Mucosa of descending colon (tissue), 3 donors: Measurements from ENCODE around the gene DLGAP4. TPM values are rescaled to one million over a fixed set of nuclear protein-coding genes. Genes with fewer than 3 reads are reported as not detected.

Experiments
- ATAC-seq: fragments of 200-7000 bp; cut with Tn5 transposase; one replicate; pipeline ENCODE4 v1.9.1; 2020; ENCODE audit warnings: mild to moderate bottlenecking, moderate library complexity
- DNase-seq, 3 donors: peaks; one replicate each; pipeline ENCODE4 v3.0.0-alpha.2; 2020
- H3K36me3 ChIP-seq: fragments of 200-600 bp; one replicate; pipeline ENCODE4 v1.8.0; 2021; ENCODE audit warnings: low read depth, mild to moderate bottlenecking
- H3K4me1 ChIP-seq: fragments of 200-600 bp; one replicate; pipeline ENCODE4 v1.8.0; 2021; ENCODE audit warnings: low read depth, mild to moderate bottlenecking
- H3K4me3 ChIP-seq: fragments of 200-600 bp; one replicate; pipeline ENCODE4 v1.8.0; 2021; ENCODE audit warnings: mild to moderate bottlenecking
- H3K9me3 ChIP-seq: fragments of 200-600 bp; one replicate; pipeline ENCODE4 v1.8.0; 2021; ENCODE audit warnings: mild to moderate bottlenecking
- intact Hi-C, 2 donors: fragments of 100-400 bp; cut with DNase I in 1 of 2; cut with micrococcal nuclease in 1 of 2; formaldehyde crosslinking; loops; one replicate each; pipeline versions ENCODE4 v1.11.0 to v1.11.1; 2022; cut with DNase I, micrococcal nuclease
- total RNA-seq, 3 donors: library from RNA; stranded (reverse); fragmentation: NEBNext Ultra II Directional in 2 of 3; extraction: Animal tissue kit (Norgen Biotek cat#: 25700) in 2 of 3; gene quantifications; one replicate each; pipeline versions ENCODE4 v1.2.1 to v1.2.4, GENCODE V29; 2021 to 2023
- TF ChIP-seq, protein P1 (sequence below): fragments of 200-600 bp; IDR thresholded peaks from one replicate; pipeline ENCODE4 v1.8.0; 2022; ENCODE audit warnings: antibody characterized with exemption, mild to moderate bottlenecking
- donor health status: DM: no; HTN: no; CAD: no; lungs with moderate emphysema.
- donor health status: DM: no; HTN: no; CAD: no.
- donor health status: DM: no; HTN: yes; CAD: no.

Gene DLGAP4
- total RNA-seq, 3 donors from 2014 or later = 40.0 to 66.3 (median 43.5) TPM

DNA sequence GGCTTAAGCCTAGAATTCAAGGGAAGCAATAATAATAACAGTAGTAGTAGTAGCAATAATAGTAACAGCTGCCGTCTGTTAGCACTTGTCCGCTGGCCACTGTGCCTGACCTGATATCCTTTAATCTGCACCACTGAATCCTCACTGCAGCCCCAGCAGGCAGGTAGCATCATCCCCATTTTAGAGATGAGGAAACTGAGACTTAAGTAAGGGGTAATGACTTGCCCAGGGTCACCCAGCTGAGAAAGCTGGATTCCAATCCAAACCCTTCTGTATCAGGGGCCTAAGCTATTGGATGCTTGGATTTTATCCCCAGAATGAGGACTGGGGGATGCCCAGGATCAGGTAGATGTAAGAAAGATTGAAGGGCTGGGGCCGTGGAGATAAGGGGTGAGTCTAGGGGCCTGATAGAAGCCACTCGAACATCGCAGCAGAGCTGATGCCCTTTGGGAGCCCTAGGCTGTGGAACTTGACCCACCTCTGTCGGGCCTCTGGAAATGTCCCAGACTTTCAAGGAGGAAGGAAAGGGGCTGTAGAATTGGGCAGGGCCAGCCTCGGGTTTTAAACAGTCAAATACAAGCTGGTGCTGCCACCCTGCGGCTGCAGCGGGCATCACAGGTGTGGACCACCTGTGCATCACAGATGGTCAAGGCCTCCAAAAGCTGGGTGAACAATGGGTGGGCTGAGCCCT, 133.0 kb downstream of the DLGAP4 start:
- TF ChIP-seq, protein P1, sequence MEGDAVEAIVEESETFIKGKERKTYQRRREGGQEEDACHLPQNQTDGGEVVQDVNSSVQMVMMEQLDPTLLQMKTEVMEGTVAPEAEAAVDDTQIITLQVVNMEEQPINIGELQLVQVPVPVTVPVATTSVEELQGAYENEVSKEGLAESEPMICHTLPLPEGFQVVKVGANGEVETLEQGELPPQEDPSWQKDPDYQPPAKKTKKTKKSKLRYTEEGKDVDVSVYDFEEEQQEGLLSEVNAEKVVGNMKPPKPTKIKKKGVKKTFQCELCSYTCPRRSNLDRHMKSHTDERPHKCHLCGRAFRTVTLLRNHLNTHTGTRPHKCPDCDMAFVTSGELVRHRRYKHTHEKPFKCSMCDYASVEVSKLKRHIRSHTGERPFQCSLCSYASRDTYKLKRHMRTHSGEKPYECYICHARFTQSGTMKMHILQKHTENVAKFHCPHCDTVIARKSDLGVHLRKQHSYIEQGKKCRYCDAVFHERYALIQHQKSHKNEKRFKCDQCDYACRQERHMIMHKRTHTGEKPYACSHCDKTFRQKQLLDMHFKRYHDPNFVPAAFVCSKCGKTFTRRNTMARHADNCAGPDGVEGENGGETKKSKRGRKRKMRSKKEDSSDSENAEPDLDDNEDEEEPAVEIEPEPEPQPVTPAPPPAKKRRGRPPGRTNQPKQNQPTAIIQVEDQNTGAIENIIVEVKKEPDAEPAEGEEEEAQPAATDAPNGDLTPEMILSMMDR = peak; percentile 84
- Histone ChIP-seq H3K36me3 (no peaks in the 10 kb centered on the region), H3K4me3 (no peak overlapping the region), H3K4me1 (no peaks in the 10 kb centered on the region), H3K9me3 (no peaks in the 10 kb centered on the region)
- DNase-seq = peak in 2 of 3 donors; percentile 75 to 80
- intact Hi-C loops = loop anchor here in 1 of 2 donors (10.0 kb wide), 1 partner anchor 224 kb away; no protein-coding TSS in a partner anchor
- peak; percentile 64 for ATAC-seq

DNA sequence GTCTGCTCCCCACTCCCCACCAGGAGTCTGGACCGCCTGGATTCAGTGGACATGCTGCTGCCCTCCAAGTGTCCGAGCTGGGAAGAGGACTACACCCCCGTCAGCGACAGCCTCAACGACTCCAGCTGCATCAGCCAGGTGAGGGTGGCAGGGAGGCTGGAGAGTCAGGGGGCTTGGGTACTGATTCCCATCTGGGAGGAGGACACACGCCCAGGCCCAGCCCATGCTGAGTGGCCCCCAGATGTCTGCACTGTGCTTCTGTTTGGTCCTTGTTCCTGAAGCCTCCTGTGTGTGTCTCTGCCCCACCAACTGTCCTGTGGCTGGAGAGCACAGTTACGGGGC, 133.6 kb downstream of the DLGAP4 start:
- H3K4me3 ChIP-seq = no peak overlapping the region
- ATAC-seq (no peak), DNase-seq (no peak)
- intact Hi-C loops = loop anchor here in 1 of 2 donors (10.0 kb wide), 1 partner anchor 225 kb away; no protein-coding TSS in a partner anchor
- TF ChIP-seq, protein P1 = no peak
- no peaks in the 10 kb centered on the region for H3K9me3 ChIP-seq
- no peaks in the 10 kb centered on the region for H3K4me1 ChIP-seq
- no peaks in the 10 kb centered on the region for H3K36me3 ChIP-seq

DNA sequence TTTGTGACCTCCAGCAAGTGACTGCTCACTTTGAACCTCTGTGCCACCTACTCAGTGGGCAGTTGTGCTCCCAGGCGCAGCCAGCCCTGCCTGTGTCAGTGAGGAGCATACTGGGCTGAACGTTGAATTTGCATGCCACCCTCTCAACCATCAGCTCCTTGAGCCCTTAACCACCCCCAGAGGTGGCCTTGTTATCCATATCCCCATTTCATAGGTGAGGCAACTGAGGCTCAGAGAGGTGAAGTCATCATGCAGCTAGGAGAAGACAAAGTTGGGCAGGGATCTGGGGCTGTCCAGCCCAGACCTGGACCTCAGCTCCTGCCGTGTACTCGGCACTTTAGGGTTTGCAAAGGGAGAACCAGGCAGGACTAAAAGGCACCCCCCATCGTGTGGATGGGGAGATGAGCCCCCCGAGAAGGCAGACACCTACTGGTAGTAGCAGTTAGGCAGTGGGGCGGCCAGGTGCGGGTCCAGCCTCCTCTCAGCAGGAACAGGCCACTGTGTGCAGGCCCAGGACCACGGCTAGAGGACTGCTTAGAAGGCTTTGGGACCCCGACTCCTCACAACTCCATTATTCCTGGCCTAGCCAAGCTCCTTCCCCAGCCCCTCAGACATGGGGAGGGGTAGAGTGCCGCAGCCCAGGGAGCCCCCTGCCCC, 134.4 kb downstream of the DLGAP4 start:
- ATAC-seq (no peak), DNase-seq (no peak)
- H3K4me1 ChIP-seq = no peaks in the 10 kb centered on the region
- no peaks in the 10 kb centered on the region for H3K9me3 ChIP-seq
- H3K4me3 ChIP-seq = no peak overlapping the region
- TF ChIP-seq, protein P1 = no peak
- intact Hi-C loops = no loop called here
- no peaks in the 10 kb centered on the region for H3K36me3 ChIP-seq

DNA sequence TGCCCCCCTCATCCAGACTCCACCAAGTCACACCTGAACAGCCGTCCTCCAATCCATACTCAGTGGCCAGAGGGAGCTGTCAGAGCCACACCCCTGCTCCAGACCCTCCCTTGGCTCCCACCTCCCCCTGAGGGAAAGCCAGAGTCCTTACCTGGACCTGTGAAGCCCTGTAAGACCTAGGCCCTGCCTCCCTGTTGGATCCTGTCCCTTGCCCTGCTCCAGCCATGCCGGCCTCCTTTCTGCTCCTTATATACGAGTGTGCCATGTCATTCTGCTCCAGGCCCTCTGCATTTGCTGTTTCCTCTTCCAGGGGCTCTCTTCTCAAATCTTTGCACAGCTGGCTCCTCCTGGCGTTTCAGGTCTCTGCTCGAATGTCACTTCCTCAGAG, 134.9 kb downstream of the DLGAP4 start:
- intact Hi-C loops = no loop called here

DNA sequence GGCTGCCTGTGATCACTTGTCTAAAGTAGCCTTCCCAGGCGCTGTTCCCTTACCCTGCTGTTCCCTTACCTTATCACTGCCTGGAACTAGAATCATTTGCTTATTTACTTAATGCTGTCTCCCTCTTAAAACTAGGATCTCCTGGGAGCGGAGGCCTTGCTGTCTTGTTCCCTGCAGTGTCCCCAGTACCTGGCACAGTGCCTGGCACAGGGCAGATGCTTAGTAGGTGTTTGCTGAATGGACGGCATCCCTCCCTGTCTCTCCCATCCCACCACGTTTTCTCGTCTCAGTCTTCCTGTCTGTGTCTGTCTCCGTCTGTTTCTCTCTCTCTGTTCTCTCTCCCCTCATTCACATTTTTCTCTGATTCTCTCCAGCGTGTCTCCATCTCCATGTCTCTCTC, 135.3 kb downstream of the DLGAP4 start:
- Histone ChIP-seq H3K4me1 (no peaks in the 10 kb centered on the region), H3K4me3 (no peak overlapping the region), H3K9me3 (no peaks in the 10 kb centered on the region), H3K36me3 (no peaks in the 10 kb centered on the region)
- ATAC-seq (no peak), DNase-seq (no peak)
- intact Hi-C loops = no loop called here
- TF ChIP-seq, protein P1 = no peak

More for the DNA sequence above, 134.9 kb downstream of the DLGAP4 start:
- DNase-seq = no peak
- H3K36me3 ChIP-seq = no peaks in the 10 kb centered on the region
- TF ChIP-seq, protein P1 = no peak
- no peaks in the 10 kb centered on the region for H3K9me3 ChIP-seq
- H3K4me3 ChIP-seq = no peak overlapping the region
- no peak for ATAC-seq
- no peaks in the 10 kb centered on the region for H3K4me1 ChIP-seq
